HEK293 (cell line): ENCODE results near the gene DNMT1.

ENCODE experiments used
- CTCF ChIA-PET: fragments of 350-600 bp; formaldehyde crosslinking; extraction: SDS; loops from one replicate; lab custom pipeline; 2021; ENCODE audit warnings: antibody characterized with exemption; lab: Yijun Ruan, JAX
- POLR2A ChIA-PET: fragments of 300-600 bp; formaldehyde crosslinking; extraction: SDS; loops from one replicate; lab custom pipeline; 2020; ENCODE audit warnings: antibody characterized with exemption, inconsistent platforms; lab: Yijun Ruan, JAX
- H3K27ac ChIP-seq: fragments of 200-500 bp; sonication (Bioruptor generic); 2 replicates; pipeline ENCODE4 v1.5.1; 2014; ENCODE audit warnings: low read depth, low read length, control low read depth, inconsistent platforms; ENCODE audit errors: extremely low read depth
- H3K36me3 ChIP-seq, 2 experiments: fragments of 200-500 bp in 1 of 2; sonication (Bioruptor generic) in 1 of 2; 1 replicate in 1 of 2; 2 replicates in 1 of 2; pipeline ENCODE4 v1.5.1; 2014 to 2017; ENCODE audit warnings: inconsistent platforms in 2 of 2, low read length in 2 of 2; ENCODE audit not compliant: control insufficient read depth in 2 of 2, insufficient read depth in 1 of 2
- H3K4me1 ChIP-seq: fragments of 200-500 bp; sonication (Bioruptor generic); 2 replicates; pipeline ENCODE4 v1.5.1; 2014; ENCODE audit warnings: mild to moderate bottlenecking, low read length, inconsistent platforms; ENCODE audit not compliant: control insufficient read depth, insufficient read depth
- H3K4me3 ChIP-seq: 2 replicates; pipeline ENCODE4 v1.5.1; 2011; ENCODE audit warnings: low read depth, mild to moderate bottlenecking, control low read depth, low read length, moderate library complexity
- H3K9me3 ChIP-seq: fragments of 200-500 bp; sonication (Bioruptor generic); 2 replicates; pipeline ENCODE4 v1.5.1; 2014; ENCODE audit warnings: low read depth, low read length, inconsistent platforms; ENCODE audit not compliant: control insufficient read depth, insufficient read depth
- BCL11B ChIP-seq: fragments of 450-650 bp; formaldehyde crosslinking; IDR thresholded peaks from 2 replicates; pipeline ENCODE4 v1.5.1; 2016; ENCODE audit warnings: low read depth, missing biosample characterization, missing genetic modification characterization
- GLI4 ChIP-seq: fragments of 450-650 bp; formaldehyde crosslinking; IDR thresholded peaks from 2 replicates; pipeline ENCODE4 v1.5.1; 2016; ENCODE audit warnings: missing biosample characterization, missing genetic modification characterization
- HOXC10 ChIP-seq: sonication (generic); formaldehyde crosslinking; IDR thresholded peaks from 2 replicates; pipeline ENCODE4 v1.8.1; 2023; ENCODE audit warnings: mild to moderate bottlenecking, missing genetic modification reagents
- KLF1 ChIP-seq: fragments of 450-650 bp; formaldehyde crosslinking; IDR thresholded peaks from 2 replicates; pipeline ENCODE4 v1.5.1; 2016; ENCODE audit warnings: missing biosample characterization, missing genetic modification characterization
- MYNN ChIP-seq: fragments of 450-650 bp; formaldehyde crosslinking; IDR thresholded peaks from 2 replicates; pipeline ENCODE4 v1.5.1; 2016; ENCODE audit warnings: missing biosample characterization, missing genetic modification characterization, borderline replicate concordance
- SALL2 ChIP-seq: fragments of 450-650 bp; formaldehyde crosslinking; IDR thresholded peaks from 2 replicates; pipeline ENCODE4 v1.5.0; 2017; ENCODE audit warnings: missing biosample characterization, mild to moderate bottlenecking, missing genetic modification characterization, borderline replicate concordance
- SCRT2 ChIP-seq: fragments of 450-650 bp; formaldehyde crosslinking; IDR thresholded peaks from 2 replicates; pipeline ENCODE4 v1.5.1; 2016; ENCODE audit warnings: missing biosample characterization, missing genetic modification characterization
- TRIM28 ChIP-seq: IDR thresholded peaks from 2 replicates; pipeline ENCODE4 v1.6.1; 2011; ENCODE audit warnings: low read length, control low read depth, borderline replicate concordance
- WT1 ChIP-seq: fragments of 450-650 bp; formaldehyde crosslinking; IDR thresholded peaks from 2 replicates; pipeline ENCODE4 v1.5.1; 2016; ENCODE audit warnings: missing biosample characterization, missing genetic modification characterization
- ZBTB1 ChIP-seq: fragments of 450-650 bp; formaldehyde crosslinking; IDR thresholded peaks from 2 replicates; pipeline ENCODE4 v1.5.1; 2016; ENCODE audit warnings: missing biosample characterization, missing genetic modification characterization
- ZFP37 ChIP-seq: fragments of 450-650 bp; formaldehyde crosslinking; IDR thresholded peaks from 2 replicates; pipeline ENCODE4 v1.5.1; 2016; ENCODE audit warnings: missing biosample characterization, missing genetic modification characterization
- ZNF146 ChIP-seq: fragments of 450-650 bp; formaldehyde crosslinking; IDR thresholded peaks from 2 replicates; pipeline ENCODE4 v1.5.1; 2016; ENCODE audit warnings: missing biosample characterization, missing genetic modification characterization
- ZNF174 ChIP-seq: fragments of 450-650 bp; formaldehyde crosslinking; IDR thresholded peaks from 2 replicates; pipeline ENCODE4 v1.5.0; 2017; ENCODE audit warnings: missing biosample characterization, mild to moderate bottlenecking, missing genetic modification characterization
- ZNF221 ChIP-seq: fragments of 450-650 bp; formaldehyde crosslinking; IDR thresholded peaks from 2 replicates; pipeline ENCODE4 v1.5.1; 2017; ENCODE audit warnings: missing biosample characterization, missing genetic modification characterization, borderline replicate concordance
- ZNF324 ChIP-seq: fragments of 450-650 bp; formaldehyde crosslinking; IDR thresholded peaks from 2 replicates; pipeline ENCODE4 v1.5.1; 2016; ENCODE audit warnings: missing biosample characterization, missing genetic modification characterization
- ZNF521 ChIP-seq: fragments of 450-650 bp; formaldehyde crosslinking; IDR thresholded peaks from 2 replicates; pipeline ENCODE4 v1.5.1; 2017; ENCODE audit warnings: missing biosample characterization, mild to moderate bottlenecking, missing genetic modification characterization
- ZNF544 ChIP-seq: fragments of 450-650 bp; formaldehyde crosslinking; IDR thresholded peaks from 2 replicates; pipeline ENCODE4 v1.5.0; 2017; ENCODE audit warnings: missing biosample characterization, missing genetic modification characterization
- ZNF610 ChIP-seq: fragments of 450-650 bp; formaldehyde crosslinking; IDR thresholded peaks from 2 replicates; pipeline ENCODE4 v1.5.1; 2016; ENCODE audit warnings: missing biosample characterization, missing genetic modification characterization, borderline replicate concordance
- ZNF623 ChIP-seq: fragments of 450-650 bp; formaldehyde crosslinking; IDR thresholded peaks from 2 replicates; pipeline ENCODE4 v1.5.1; 2016; ENCODE audit warnings: missing biosample characterization, missing genetic modification characterization
- ZNF624 ChIP-seq: fragments of 450-650 bp; formaldehyde crosslinking; IDR thresholded peaks from 2 replicates; pipeline ENCODE4 v1.5.1; 2017; ENCODE audit warnings: missing biosample characterization, missing genetic modification characterization
- ZNF768 ChIP-seq: fragments of 450-650 bp; formaldehyde crosslinking; IDR thresholded peaks from 2 replicates; pipeline ENCODE4 v1.5.1; 2018; ENCODE audit warnings: missing biosample characterization, mild to moderate bottlenecking, missing genetic modification characterization
- ZXDB ChIP-seq: fragments of 450-650 bp; formaldehyde crosslinking; IDR thresholded peaks from 2 replicates; pipeline ENCODE4 v1.5.1; 2016; ENCODE audit warnings: missing biosample characterization, missing genetic modification characterization
- TF ChIP-seq, protein P1 (sequence below): IDR thresholded peaks from 2 replicates; pipeline ENCODE4 v1.6.1; 2011; ENCODE audit warnings: mild to moderate bottlenecking, low read depth, low read length, borderline replicate concordance
- TF ChIP-seq, protein P2 (sequence below): fragments of 450-650 bp; formaldehyde crosslinking; IDR thresholded peaks from 2 replicates; pipeline ENCODE4 v1.5.1; 2016; ENCODE audit warnings: missing biosample characterization, missing genetic modification characterization
- TF ChIP-seq, protein P3 (sequence below): fragments of 450-650 bp; formaldehyde crosslinking; IDR thresholded peaks from 2 replicates; pipeline ENCODE4 v1.5.1; 2017; ENCODE audit warnings: missing biosample characterization, missing genetic modification characterization
- TF ChIP-seq, protein P4 (sequence below): fragments of 450-650 bp; formaldehyde crosslinking; IDR thresholded peaks from 2 replicates; pipeline ENCODE4 v1.5.1; 2016; ENCODE audit warnings: missing biosample characterization, missing genetic modification characterization
- TF ChIP-seq, protein P5 (sequence below): fragments of 450-650 bp; formaldehyde crosslinking; IDR thresholded peaks from 2 replicates; pipeline ENCODE4 v1.5.1; 2016; ENCODE audit warnings: missing biosample characterization, missing genetic modification characterization
- TF ChIP-seq, protein P6 (sequence below): fragments of 450-650 bp; formaldehyde crosslinking; conservative IDR thresholded peaks from 2 replicates; pipeline ENCODE4 v1.5.1; 2016; ENCODE audit warnings: low read depth, missing biosample characterization, missing genetic modification characterization

The DNMT1 gene

DNA sequence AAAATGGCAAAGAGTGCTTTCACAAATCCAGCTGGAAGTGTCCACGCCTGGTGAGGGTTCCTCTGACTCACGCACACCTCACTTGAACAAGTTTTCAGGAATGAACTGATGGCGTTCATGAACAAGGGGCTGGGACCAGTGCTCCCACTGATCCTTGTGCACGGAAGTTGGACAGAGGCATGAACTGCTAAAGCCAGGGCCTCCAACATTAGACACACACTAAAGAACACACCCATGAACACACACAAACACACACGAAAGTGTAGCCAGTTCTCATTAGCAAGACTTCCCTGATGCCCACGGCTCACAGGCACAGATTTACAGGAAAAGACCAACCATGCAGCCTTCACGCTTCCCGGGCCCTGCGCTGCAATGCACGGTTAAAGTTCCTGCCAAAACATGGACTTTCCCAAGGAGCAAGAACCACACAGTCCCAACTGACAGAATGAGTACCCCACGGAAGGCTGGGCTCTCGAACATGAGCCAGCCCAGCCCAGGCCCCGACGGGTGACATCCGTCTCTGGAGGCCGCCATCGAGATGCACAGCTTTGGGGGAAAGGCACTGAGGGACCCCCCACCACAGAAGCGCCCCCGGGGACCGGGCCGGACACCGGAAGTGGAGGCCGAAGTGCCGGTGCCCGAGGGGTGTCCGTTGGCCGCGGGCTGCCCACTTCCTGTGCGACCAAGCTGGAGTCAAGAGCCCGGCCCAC, 808 bp downstream of the DNMT1 start:
- H3K27ac ChIP-seq = peak overlapping the region; percentile 86
- ChIA-PET CTCF (interaction anchor here (0.6 to 3.2 kb wide), 2 partner anchors 56 to 77 kb away, joined by 3 to 10 read pairs; partner anchors contain the start of gene ICAM1), POLR2A (interaction anchor here (0.8 to 1.6 kb wide), 10 partner anchors 9 to 209 kb away, joined by 3 to 6 read pairs (median 3); partner anchors contain the start of genes CDC37 and MRPL4)
- peak overlapping the region; percentile 99 for H3K4me3 ChIP-seq
- peaks cover 10 to 42% of the 10 kb centered on the region in 2 experiments; a peak in 2 of 3 replicates for H3K36me3 ChIP-seq
- H3K9me3 ChIP-seq = no peaks in the 10 kb centered on the region
- no peaks in the 10 kb centered on the region for H3K4me1 ChIP-seq
- TF ChIP-seq, protein P1, sequence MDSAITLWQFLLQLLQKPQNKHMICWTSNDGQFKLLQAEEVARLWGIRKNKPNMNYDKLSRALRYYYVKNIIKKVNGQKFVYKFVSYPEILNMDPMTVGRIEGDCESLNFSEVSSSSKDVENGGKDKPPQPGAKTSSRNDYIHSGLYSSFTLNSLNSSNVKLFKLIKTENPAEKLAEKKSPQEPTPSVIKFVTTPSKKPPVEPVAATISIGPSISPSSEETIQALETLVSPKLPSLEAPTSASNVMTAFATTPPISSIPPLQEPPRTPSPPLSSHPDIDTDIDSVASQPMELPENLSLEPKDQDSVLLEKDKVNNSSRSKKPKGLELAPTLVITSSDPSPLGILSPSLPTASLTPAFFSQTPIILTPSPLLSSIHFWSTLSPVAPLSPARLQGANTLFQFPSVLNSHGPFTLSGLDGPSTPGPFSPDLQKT = no peak
- no peak for TF ChIP-seq HOXC10 (CRISPR knock-in tag)
- TF ChIP-seq ZFP37 = no peak
- TF ChIP-seq, protein P2, sequence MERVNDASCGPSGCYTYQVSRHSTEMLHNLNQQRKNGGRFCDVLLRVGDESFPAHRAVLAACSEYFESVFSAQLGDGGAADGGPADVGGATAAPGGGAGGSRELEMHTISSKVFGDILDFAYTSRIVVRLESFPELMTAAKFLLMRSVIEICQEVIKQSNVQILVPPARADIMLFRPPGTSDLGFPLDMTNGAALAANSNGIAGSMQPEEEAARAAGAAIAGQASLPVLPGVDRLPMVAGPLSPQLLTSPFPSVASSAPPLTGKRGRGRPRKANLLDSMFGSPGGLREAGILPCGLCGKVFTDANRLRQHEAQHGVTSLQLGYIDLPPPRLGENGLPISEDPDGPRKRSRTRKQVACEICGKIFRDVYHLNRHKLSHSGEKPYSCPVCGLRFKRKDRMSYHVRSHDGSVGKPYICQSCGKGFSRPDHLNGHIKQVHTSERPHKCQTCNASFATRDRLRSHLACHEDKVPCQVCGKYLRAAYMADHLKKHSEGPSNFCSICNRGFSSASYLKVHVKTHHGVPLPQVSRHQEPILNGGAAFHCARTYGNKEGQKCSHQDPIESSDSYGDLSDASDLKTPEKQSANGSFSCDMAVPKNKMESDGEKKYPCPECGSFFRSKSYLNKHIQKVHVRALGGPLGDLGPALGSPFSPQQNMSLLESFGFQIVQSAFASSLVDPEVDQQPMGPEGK = peak; percentile 36
- TF ChIP-seq, protein P3, sequence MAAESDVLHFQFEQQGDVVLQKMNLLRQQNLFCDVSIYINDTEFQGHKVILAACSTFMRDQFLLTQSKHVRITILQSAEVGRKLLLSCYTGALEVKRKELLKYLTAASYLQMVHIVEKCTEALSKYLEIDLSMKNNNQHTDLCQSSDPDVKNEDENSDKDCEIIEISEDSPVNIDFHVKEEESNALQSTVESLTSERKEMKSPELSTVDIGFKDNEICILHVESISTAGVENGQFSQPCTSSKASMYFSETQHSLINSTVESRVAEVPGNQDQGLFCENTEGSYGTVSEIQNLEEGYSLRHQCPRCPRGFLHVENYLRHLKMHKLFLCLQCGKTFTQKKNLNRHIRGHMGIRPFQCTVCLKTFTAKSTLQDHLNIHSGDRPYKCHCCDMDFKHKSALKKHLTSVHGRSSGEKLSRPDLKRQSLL (tag by site-specific recombination) = no peak
- TF ChIP-seq ZNF623 (tag by site-specific recombination) = no peak
- no peak for TF ChIP-seq ZNF146 (tag by site-specific recombination)
- TF ChIP-seq TRIM28 = no peak
- TF ChIP-seq KLF1 = no peak
- no peak for TF ChIP-seq ZNF521 (tag by site-specific recombination)
- 0 out of 2 replicates have a peak, but pooled peaks have one; percentile 35 for TF ChIP-seq GLI4 (tag by site-specific recombination)
- TF ChIP-seq ZXDB (tag by site-specific recombination) = peak; percentile 77; the same call in 1 of the 2 replicates
- no peak for TF ChIP-seq ZNF544 (tag by site-specific recombination)
- TF ChIP-seq ZNF221 (tag by site-specific recombination) = no peak
- TF ChIP-seq ZNF624 = no peak
- TF ChIP-seq ZBTB1 (tag by site-specific recombination) = 0 out of 2 replicates have a peak, but pooled peaks have one; percentile 9
- TF ChIP-seq MYNN = no peak
- TF ChIP-seq WT1 (tag by site-specific recombination) = no peak
- TF ChIP-seq, protein P4, sequence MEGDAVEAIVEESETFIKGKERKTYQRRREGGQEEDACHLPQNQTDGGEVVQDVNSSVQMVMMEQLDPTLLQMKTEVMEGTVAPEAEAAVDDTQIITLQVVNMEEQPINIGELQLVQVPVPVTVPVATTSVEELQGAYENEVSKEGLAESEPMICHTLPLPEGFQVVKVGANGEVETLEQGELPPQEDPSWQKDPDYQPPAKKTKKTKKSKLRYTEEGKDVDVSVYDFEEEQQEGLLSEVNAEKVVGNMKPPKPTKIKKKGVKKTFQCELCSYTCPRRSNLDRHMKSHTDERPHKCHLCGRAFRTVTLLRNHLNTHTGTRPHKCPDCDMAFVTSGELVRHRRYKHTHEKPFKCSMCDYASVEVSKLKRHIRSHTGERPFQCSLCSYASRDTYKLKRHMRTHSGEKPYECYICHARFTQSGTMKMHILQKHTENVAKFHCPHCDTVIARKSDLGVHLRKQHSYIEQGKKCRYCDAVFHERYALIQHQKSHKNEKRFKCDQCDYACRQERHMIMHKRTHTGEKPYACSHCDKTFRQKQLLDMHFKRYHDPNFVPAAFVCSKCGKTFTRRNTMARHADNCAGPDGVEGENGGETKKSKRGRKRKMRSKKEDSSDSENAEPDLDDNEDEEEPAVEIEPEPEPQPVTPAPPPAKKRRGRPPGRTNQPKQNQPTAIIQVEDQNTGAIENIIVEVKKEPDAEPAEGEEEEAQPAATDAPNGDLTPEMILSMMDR (tag by site-specific recombination) = no peak
- no peak for TF ChIP-seq ZNF610 (tag by site-specific recombination)
- TF ChIP-seq, protein P5, sequence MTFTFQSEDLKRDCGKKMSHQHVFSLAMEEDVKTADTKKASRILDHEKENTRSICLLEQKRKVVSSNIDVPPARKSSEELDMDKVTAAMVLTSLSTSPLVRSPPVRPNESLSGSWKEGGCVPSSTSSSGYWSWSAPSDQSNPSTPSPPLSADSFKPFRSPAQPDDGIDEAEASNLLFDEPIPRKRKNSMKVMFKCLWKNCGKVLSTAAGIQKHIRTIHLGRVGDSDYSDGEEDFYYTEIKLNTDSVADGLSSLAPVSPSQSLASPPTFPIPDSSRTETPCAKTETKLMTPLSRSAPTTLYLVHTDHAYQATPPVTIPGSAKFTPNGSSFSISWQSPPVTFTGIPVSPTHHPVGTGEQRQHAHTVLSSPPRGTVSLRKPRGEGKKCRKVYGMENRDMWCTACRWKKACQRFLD = 0 out of 2 replicates have a peak, but pooled peaks have one; percentile 48
- peak; percentile 94 for TF ChIP-seq BCL11B (tag by site-specific recombination)
- no peak for TF ChIP-seq SCRT2 (tag by site-specific recombination)
- no peak for TF ChIP-seq ZNF324
- TF ChIP-seq, protein P6, sequence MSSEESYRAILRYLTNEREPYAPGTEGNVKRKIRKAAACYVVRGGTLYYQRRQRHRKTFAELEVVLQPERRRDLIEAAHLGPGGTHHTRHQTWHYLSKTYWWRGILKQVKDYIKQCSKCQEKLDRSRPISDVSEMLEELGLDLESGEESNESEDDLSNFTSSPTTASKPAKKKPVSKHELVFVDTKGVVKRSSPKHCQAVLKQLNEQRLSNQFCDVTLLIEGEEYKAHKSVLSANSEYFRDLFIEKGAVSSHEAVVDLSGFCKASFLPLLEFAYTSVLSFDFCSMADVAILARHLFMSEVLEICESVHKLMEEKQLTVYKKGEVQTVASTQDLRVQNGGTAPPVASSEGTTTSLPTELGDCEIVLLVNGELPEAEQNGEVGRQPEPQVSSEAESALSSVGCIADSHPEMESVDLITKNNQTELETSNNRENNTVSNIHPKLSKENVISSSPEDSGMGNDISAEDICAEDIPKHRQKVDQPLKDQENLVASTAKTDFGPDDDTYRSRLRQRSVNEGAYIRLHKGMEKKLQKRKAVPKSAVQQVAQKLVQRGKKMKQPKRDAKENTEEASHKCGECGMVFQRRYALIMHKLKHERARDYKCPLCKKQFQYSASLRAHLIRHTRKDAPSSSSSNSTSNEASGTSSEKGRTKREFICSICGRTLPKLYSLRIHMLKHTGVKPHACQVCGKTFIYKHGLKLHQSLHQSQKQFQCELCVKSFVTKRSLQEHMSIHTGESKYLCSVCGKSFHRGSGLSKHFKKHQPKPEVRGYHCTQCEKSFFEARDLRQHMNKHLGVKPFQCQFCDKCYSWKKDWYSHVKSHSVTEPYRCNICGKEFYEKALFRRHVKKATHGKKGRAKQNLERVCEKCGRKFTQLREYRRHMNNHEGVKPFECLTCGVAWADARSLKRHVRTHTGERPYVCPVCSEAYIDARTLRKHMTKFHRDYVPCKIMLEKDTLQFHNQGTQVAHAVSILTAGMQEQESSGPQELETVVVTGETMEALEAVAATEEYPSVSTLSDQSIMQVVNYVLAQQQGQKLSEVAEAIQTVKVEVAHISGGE (tag by site-specific recombination) = peak; percentile 95
- TF ChIP-seq ZNF768 (tag by site-specific recombination) = no peak
- no peak for TF ChIP-seq ZNF174 (tag by site-specific recombination)
- TF ChIP-seq SALL2 (tag by site-specific recombination) = no peak
